UCSD-AML1 (cell line): ENCODE data around the gene ZPLD1.

ENCODE experiments used
- DNase-seq: peaks from one replicate; lab custom pipeline; 2025; ENCODE audit not compliant: unreplicated experiment; lab: John Stamatoyannopoulos, UW

Gene ZPLD1

GRCh38 chr3:102464261-102464660 lies 29.4 kb downstream of the ZPLD1 start:
- no peak for DNase-seq

GRCh38 chr3:102466001-102466400 lies 31.2 kb downstream of the ZPLD1 start:
- DNase-seq = no peak

DNA sequence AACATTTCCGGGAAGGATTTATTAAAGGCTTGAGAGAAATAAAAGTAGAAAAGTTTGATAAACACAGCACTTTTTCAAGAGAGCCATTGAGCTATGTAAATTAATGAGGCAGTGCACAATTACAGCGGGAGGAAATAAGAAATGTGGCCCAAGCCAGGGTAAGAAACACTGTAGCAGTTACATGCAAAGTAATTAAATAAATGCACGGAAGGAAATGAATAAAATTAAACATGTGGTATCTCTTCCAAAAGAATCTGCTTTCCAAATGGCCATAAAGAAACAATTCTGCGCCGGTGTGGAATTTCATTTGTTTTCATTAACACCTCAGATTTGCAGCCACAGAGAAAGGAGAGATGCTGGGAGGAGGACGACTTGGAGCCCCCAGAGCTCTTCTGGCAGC lies 35.3 kb downstream of the ZPLD1 start:
- no peak for DNase-seq

DNA sequence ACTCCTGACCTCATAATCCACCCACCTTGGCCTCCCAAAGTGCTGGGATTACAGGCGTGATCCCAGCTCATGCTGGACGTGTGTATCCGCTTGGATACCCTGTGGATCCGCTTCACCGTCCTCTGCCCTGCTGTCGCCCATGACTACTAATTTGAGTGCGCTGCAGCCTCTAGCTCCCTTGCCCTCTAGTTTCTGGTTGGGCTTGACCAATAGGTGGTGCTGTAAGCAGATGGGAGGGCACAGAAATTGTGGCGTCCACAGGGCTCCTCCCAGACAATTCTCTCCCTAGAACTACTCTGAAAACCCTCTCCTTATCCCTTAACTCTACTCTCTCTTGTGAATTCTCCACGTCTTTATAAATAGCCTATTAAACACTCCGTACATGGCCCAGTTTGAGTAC lies 36.2 kb downstream of the ZPLD1 start:
- DNase-seq = no peak

DNA sequence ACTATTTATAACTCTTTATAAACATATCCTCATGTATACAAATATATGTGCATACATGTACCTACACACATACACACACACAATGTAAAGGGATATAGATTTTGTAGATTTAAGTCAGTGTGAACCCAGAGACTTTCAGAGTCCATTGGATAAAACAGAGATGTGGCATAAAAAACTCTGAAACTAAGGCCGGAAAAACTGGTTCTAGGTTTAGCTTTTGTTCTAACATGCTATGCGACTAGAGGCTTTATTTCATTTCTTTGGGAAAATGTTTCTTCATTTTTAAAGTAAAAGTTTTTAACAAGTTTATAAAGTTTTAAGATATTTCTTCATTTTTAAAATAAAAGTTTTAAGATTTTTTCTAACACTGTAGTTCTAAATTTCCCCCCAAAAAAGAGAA lies 36.7 kb downstream of the ZPLD1 start:
- no peak for DNase-seq

DNA sequence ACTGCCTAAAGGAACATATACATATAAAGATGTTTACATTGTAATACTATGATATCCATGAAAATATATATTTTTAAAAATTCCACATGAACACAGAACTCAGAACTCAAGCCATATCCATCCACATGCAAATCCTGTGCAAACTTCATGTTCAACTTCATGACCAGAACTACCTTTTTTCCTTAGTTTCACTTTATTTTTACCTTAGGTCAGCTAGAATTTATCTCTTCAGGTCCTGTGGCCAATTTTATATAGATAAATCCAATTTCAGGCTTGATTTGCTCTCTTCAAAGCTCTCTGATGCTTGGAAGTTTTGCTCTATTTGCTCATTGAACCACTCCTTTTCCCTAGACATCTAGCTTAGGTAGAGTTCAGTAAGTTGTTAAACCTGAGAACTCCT lies 38.8 kb downstream of the ZPLD1 start:
- DNase-seq = no peak

GRCh38 chr3:102474207-102474606 lies 39.4 kb downstream of the ZPLD1 start:
- no peak for DNase-seq

DNA sequence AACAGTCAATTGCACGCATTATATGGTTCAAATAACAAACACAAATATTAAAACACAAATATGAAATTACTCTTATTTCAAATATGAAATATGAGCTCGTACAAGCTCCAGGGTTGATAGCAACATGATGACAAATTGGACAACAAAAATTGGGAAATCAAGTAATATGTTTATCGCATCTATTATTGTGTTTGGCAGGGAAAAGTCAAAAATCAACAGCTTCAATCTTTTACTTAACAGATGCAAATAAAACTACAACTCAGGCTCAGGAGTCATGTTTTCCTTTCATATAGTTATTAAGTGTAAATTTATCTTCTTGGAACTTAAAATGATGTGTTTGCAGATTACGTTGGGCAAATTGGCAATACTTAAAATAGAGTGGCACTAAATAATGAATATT lies 41.4 kb downstream of the ZPLD1 start:
- DNase-seq = no peak

DNA sequence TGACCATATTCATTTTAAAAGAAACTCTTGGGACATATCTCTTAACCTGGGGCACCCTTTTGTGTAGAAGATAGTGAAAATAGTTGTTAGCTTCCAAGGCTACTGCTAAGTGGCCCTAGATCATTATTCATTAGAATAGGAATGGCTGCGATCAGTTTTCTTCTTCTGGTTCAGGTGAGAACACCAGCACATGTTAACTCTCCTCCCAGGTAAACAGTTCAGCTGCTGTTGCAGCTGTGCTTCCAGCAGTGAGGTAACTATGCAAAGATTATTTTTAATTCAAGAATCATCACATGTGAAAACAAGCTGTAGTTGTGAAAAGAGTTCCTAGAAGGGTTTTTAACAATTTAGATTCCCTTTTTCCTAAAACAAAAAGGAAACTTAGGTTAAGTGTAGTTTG lies 43.3 kb downstream of the ZPLD1 start:
- no peak for DNase-seq

DNA sequence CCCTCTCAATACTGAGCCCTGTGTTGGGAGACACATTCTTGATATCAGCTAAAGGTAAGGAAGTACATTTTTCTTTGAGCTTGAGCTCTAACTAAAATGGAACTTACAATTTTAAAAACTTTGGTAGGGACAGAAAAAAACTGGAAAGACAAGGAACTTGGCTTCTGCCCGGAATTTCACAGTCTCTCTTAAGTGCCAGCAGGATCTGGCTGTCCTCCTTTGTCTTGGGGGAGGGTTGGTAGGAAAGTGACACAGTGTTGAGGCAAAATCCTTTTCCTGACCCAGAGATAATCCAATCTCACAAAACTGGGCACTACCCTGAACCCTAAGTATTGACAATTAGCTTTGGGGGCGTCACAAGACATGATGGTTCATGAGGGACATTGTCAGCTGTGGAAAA lies 45.3 kb downstream of the ZPLD1 start:
- DNase-seq = no peak

- no peak for DNase-seq
Observed at GRCh38 chr3:102481050-102481449, 46.2 kb downstream of the ZPLD1 start.

- no peak for DNase-seq
Observed at GRCh38 chr3:102483556-102483955, 48.7 kb downstream of the ZPLD1 start.

GRCh38 chr3:102484363-102484762 lies 49.5 kb downstream of the ZPLD1 start:
- DNase-seq = no peak

- DNase-seq = no peak
Observed at GRCh38 chr3:102485701-102486100, 50.9 kb downstream of the ZPLD1 start.

- no peak for DNase-seq
Observed at GRCh38 chr3:102488331-102488730, 53.5 kb downstream of the ZPLD1 start.

- DNase-seq = no peak
Observed at GRCh38 chr3:102492300-102492699, 57.5 kb downstream of the ZPLD1 start.

GRCh38 chr3:102497571-102497970 lies 62.8 kb downstream of the ZPLD1 start:
- DNase-seq = no peak

DNA sequence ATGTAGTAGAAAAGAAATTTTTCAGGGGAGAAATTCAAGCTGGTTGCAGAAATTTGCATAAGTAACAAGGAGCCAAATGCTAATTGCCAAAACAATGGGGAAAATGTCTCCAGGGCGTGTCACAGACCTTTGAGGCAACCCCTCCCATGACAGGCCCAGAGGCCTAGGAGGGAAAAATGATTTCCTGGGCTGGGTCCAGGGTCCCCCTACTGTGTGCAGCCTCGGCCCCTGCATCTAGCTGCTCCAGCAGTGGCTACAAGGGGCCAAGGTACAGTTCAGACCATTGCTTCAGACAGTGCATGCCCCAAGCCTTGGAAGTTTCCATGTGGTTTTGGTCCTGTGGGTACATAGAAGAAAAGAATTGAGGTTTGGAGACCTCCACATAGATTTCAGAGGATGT lies 70.7 kb downstream of the ZPLD1 start:
- no peak for DNase-seq

- no peak for DNase-seq
Observed at GRCh38 chr3:102510663-102511062, 75.8 kb downstream of the ZPLD1 start.

DNA sequence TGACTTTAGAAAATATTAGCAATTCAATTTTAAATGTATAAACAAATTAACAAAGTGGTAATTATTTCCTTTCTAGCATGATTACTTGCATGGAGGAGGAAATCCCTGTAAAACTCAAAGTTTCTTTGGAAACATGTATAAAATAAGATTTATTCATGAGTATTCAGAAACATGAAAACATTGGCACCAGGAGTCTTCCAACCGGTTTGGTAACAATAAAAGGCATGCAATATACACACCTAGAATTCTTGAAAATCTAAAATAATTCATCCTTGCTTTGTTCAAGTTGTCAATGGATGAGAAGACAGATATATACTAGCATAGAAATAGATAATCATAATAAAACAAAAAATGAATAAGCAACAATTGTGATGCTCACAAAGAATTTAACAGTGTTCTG lies 76.4 kb downstream of the ZPLD1 start:
- DNase-seq = no peak

GRCh38 chr3:102511639-102512038 lies 76.8 kb downstream of the ZPLD1 start:
- DNase-seq = no peak

- DNase-seq = no peak
Observed at GRCh38 chr3:102512734-102513504, 78.1 kb downstream of the ZPLD1 start.

DNA sequence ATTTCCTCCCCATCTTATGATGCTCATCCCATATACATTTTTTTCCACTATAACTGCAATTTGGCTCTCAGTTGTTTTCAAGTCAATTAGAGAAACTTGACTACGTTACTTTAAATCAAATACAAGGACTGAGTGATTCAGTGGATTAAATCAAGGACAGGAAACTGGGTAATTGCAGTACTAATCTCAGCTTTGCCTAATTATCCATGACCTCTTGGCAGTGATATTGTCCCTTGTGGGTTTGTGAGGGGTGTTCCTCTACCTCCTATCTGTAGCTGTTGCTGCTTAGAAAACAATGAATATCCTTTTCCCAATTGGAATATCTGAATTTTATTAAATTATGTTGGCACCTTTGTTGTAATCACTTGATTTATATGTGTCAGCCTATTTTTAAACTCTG lies 79.4 kb downstream of the ZPLD1 start:
- DNase-seq = no peak
